Activated naive CD4-positive, alpha-beta T cell treated with anti-CD3 and anti-CD28 coated beads, Interleukin-2, amount 10 ng/mL, durations not matched to agents 7 days and 5 days (primary cell): ENCODE results near the gene MPLKIP.
"Not testable (repeated sequence)": the region's sequence is repeated elsewhere in the genome, so short reads cannot be mapped to it uniquely, and the experiment has no call there.

ENCODE experiments used
- CTCF ChIA-PET: fragments of 350-600 bp; sonication (Branson Sonifier 250); formaldehyde crosslinking; loops from one replicate; lab custom pipeline; 2021; ENCODE audit warnings: antibody characterized with exemption; lab: Charles Lee
- DNase-seq: peaks from one replicate; pipeline ENCODE4 v3.0.0-alpha.2; 2020
- H3K27ac Mint-ChIP-seq: one replicate; pipeline ENCODE4 v1.8.0; 2021; ENCODE audit warnings: mild to moderate bottlenecking, moderate library complexity, mixed read lengths
- H3K27me3 Mint-ChIP-seq: one replicate; pipeline ENCODE4 v1.8.0; 2021; ENCODE audit warnings: mild to moderate bottlenecking, mixed read lengths
- H3K36me3 Mint-ChIP-seq: one replicate; pipeline ENCODE4 v1.8.0; 2021; ENCODE audit warnings: mixed read lengths
- H3K4me1 Mint-ChIP-seq: one replicate; pipeline ENCODE4 v1.8.0; 2021; ENCODE audit warnings: mixed read lengths
- H3K4me3 Mint-ChIP-seq: one replicate; pipeline ENCODE4 v1.8.0; 2021; ENCODE audit warnings: mild to moderate bottlenecking, moderate library complexity, mixed read lengths
- H3K9me3 Mint-ChIP-seq: one replicate; pipeline ENCODE4 v1.8.0; 2021; ENCODE audit warnings: mixed read lengths

The MPLKIP gene

GRCh38 chr7:40147371-40148246, 13.2 kb upstream of the MPLKIP start:
- Mint-ChIP-seq H3K4me1 (no peaks in the 10 kb centered on the region), H3K9me3 (no peaks in the 10 kb centered on the region)

GRCh38 chr7:40145596-40146130, 11.2 kb upstream of the MPLKIP start:
- H3K27me3 Mint-ChIP-seq: peaks cover 13% of the 10 kb centered on the region
- DNase-seq, CTCF ChIA-PET, H3K27ac Mint-ChIP-seq, H3K9me3 Mint-ChIP-seq, H3K4me1 Mint-ChIP-seq, H3K36me3 Mint-ChIP-seq, H3K4me3 Mint-ChIP-seq: not testable (repeated sequence)

More at GRCh38 chr7:40147371-40148246, 13.2 kb upstream of the MPLKIP start:
- Mint-ChIP-seq H3K27me3 (peaks cover 13% of the 10 kb centered on the region), H3K4me3 (no peak overlapping the region), H3K27ac (no peak overlapping the region), H3K36me3 (no peaks in the 10 kb centered on the region)
- DNase-seq: no peak
- CTCF ChIA-PET: no interaction called here

GRCh38 chr7:40141916-40142315, 7.5 kb upstream of the MPLKIP start:
- DNase-seq, H3K9me3 Mint-ChIP-seq, H3K27me3 Mint-ChIP-seq, H3K4me1 Mint-ChIP-seq, H3K27ac Mint-ChIP-seq, H3K4me3 Mint-ChIP-seq, CTCF ChIA-PET, H3K36me3 Mint-ChIP-seq: not testable (repeated sequence)

GRCh38 chr7:40139891-40140290, 5.5 kb upstream of the MPLKIP start:
- CTCF ChIA-PET, H3K9me3 Mint-ChIP-seq, H3K27ac Mint-ChIP-seq, H3K36me3 Mint-ChIP-seq, H3K4me3 Mint-ChIP-seq, DNase-seq, H3K4me1 Mint-ChIP-seq: not testable (repeated sequence)
- peaks cover 21% of the 10 kb centered on the region for H3K27me3 Mint-ChIP-seq

- Mint-ChIP-seq H3K4me3 (no peak overlapping the region), H3K9me3 (no peaks in the 10 kb centered on the region), H3K4me1 (peaks cover 3% of the 10 kb centered on the region), H3K27me3 (peaks cover 21% of the 10 kb centered on the region), H3K36me3 (no peaks in the 10 kb centered on the region), H3K27ac (no peak overlapping the region)
- CTCF ChIA-PET: no interaction called here
- no peak for DNase-seq
These were observed 4.6 kb upstream of the MPLKIP start for GRCh38 chr7:40138973-40139372.

GRCh38 chr7:40137563-40137962, 3.1 kb upstream of the MPLKIP start:
- no peak overlapping the region for H3K4me3 Mint-ChIP-seq
- H3K36me3 Mint-ChIP-seq: no peaks in the 10 kb centered on the region
- H3K4me1 Mint-ChIP-seq: peaks cover 14% of the 10 kb centered on the region
- H3K27ac Mint-ChIP-seq: no peak overlapping the region
- CTCF ChIA-PET: no interaction called here
- H3K9me3 Mint-ChIP-seq: no peaks in the 10 kb centered on the region
- DNase-seq: no peak
- peaks cover 21% of the 10 kb centered on the region for H3K27me3 Mint-ChIP-seq

GRCh38 chr7:40135317-40135610, 842 bp upstream of the MPLKIP start:
- peaks cover 23% of the 10 kb centered on the region for H3K4me1 Mint-ChIP-seq
- DNase-seq: no peak
- H3K27ac Mint-ChIP-seq: no peak overlapping the region
- CTCF ChIA-PET: interaction anchor here (1.2 kb wide), 1 partner anchor 402 kb away, joined by 3 read pairs; no protein-coding TSS in a partner anchor
- peaks cover 21% of the 10 kb centered on the region for H3K27me3 Mint-ChIP-seq
- no peaks in the 10 kb centered on the region for H3K9me3 Mint-ChIP-seq
- H3K4me3 Mint-ChIP-seq: peak overlapping the region; percentile 68
- peaks cover 8% of the 10 kb centered on the region for H3K36me3 Mint-ChIP-seq

- CTCF ChIA-PET: interaction anchor here (0.8 to 1.8 kb wide), 4 partner anchors 9 to 238 kb away, joined by 3 to 6 read pairs (median 4); no protein-coding TSS in a partner anchor
- Mint-ChIP-seq H3K36me3 (peaks cover 11% of the 10 kb centered on the region), H3K27me3 (peaks cover 21% of the 10 kb centered on the region), H3K27ac (peak overlapping the region; percentile 95), H3K4me1 (peaks cover 25% of the 10 kb centered on the region), H3K4me3 (peak overlapping the region; percentile 92), H3K9me3 (no peaks in the 10 kb centered on the region)
- DNase-seq: peak; percentile 28
These were observed 628 bp downstream of the MPLKIP start for GRCh38 chr7:40133561-40134427.

GRCh38 chr7:40122940-40123254, 11.5 kb downstream of the MPLKIP start:
- H3K9me3 Mint-ChIP-seq: no peaks in the 10 kb centered on the region
- peaks cover 2% of the 10 kb centered on the region for H3K36me3 Mint-ChIP-seq
- no peaks in the 10 kb centered on the region for H3K27me3 Mint-ChIP-seq
- no peak overlapping the region for H3K4me3 Mint-ChIP-seq
- DNase-seq: no peak
- H3K4me1 Mint-ChIP-seq: no peaks in the 10 kb centered on the region
- H3K27ac Mint-ChIP-seq: no peak overlapping the region
- CTCF ChIA-PET: interaction anchor here (1.2 kb wide), 1 partner anchor 226 kb away, joined by 4 read pairs; no protein-coding TSS in a partner anchor

- H3K4me1 Mint-ChIP-seq, DNase-seq, H3K27me3 Mint-ChIP-seq, H3K4me3 Mint-ChIP-seq, H3K36me3 Mint-ChIP-seq, H3K27ac Mint-ChIP-seq, H3K9me3 Mint-ChIP-seq: not testable (repeated sequence)
- CTCF ChIA-PET: interaction anchor here (1.2 kb wide), 1 partner anchor 225 kb away, joined by 4 read pairs; no protein-coding TSS in a partner anchor
These were observed 12.1 kb downstream of the MPLKIP start for GRCh38 chr7:40122100-40122939.

GRCh38 chr7:40120020-40120419, 14.4 kb downstream of the MPLKIP start:
- CTCF ChIA-PET: no interaction called here
- Mint-ChIP-seq H3K9me3 (no peaks in the 10 kb centered on the region), H3K27ac (no peak overlapping the region), H3K36me3 (no peaks in the 10 kb centered on the region), H3K4me3 (no peak overlapping the region), H3K27me3 (no peaks in the 10 kb centered on the region), H3K4me1 (no peaks in the 10 kb centered on the region)
- no peak for DNase-seq

- DNase-seq, CTCF ChIA-PET, H3K9me3 Mint-ChIP-seq, H3K27ac Mint-ChIP-seq, H3K27me3 Mint-ChIP-seq, H3K4me3 Mint-ChIP-seq, H3K36me3 Mint-ChIP-seq, H3K4me1 Mint-ChIP-seq: not testable (repeated sequence)
These were observed 16.2 kb downstream of the MPLKIP start for GRCh38 chr7:40118201-40118600.

GRCh38 chr7:40117199-40117598, 17.2 kb downstream of the MPLKIP start:
- H3K27me3 Mint-ChIP-seq, H3K9me3 Mint-ChIP-seq, CTCF ChIA-PET, H3K4me1 Mint-ChIP-seq, H3K27ac Mint-ChIP-seq, DNase-seq, H3K4me3 Mint-ChIP-seq, H3K36me3 Mint-ChIP-seq: not testable (repeated sequence)

- Mint-ChIP-seq H3K27me3 (no peaks in the 10 kb centered on the region), H3K4me1 (no peaks in the 10 kb centered on the region), H3K36me3 (no peaks in the 10 kb centered on the region), H3K4me3 (no peak overlapping the region), H3K27ac (no peak overlapping the region), H3K9me3 (no peaks in the 10 kb centered on the region)
- CTCF ChIA-PET: no interaction called here
- DNase-seq: no peak
These were observed 18.5 kb downstream of the MPLKIP start for GRCh38 chr7:40115936-40116335.
